Ovary (tissue), 9 donors: Measurements from ENCODE around the gene TEX36. TPM values are rescaled to one million over a fixed set of nuclear protein-coding genes. Genes with fewer than 3 reads are reported as not detected.

Source experiments
- DNase-seq, 5 donors: peaks; one replicate each; pipeline ENCODE4 v3.0.0-alpha.2; 2019 to 2020
- H3K27ac ChIP-seq, 2 donors: fragments of 200-600 bp; one replicate each; pipeline versions ENCODE4 v1.5.1 to v1.8.0; 2019 to 2022
- H3K27me3 ChIP-seq: fragments of 200-600 bp; one replicate; pipeline ENCODE4 v1.8.0; 2022
- H3K36me3 ChIP-seq: fragments of 200-600 bp; sonication (generic); one replicate; pipeline ENCODE4 v1.5.1; 2019
- H3K4me1 ChIP-seq: one replicate; pipeline ENCODE4 v1.8.1; 2013; ENCODE audit warnings: mild to moderate bottlenecking, moderate library complexity; ENCODE audit not compliant: insufficient read depth
- H3K4me3 ChIP-seq: fragments of 200-600 bp; sonication (generic); one replicate; pipeline ENCODE4 v1.5.1; 2017
- H3K9me3 ChIP-seq, 2 donors: fragments of 200-600 bp in 1 of 2; sonication (generic) in 1 of 2; one replicate each; pipeline versions ENCODE4 v1.5.1 to v1.8.1; 2013 to 2019; ENCODE audit warnings: mild to moderate bottlenecking in 1 of 2, moderate library complexity in 1 of 2
- CTCF ChIP-seq, 3 donors: fragments of 450-650 bp in 2 of 3; fragments of 200-600 bp in 1 of 3; IDR thresholded peaks; one replicate each; pipeline versions ENCODE4 v1.5.1 to v1.8.0; 2016 to 2022; ENCODE audit warnings: antibody characterized with exemption in 3 of 3, mild to moderate bottlenecking in 1 of 3
- EP300 ChIP-seq: sonication (generic); formaldehyde crosslinking; IDR thresholded peaks from one replicate; pipeline ENCODE4 v1.6.1; 2017; ENCODE audit warnings: antibody characterized with exemption
- POLR2A ChIP-seq: fragments of 450-650 bp; IDR thresholded peaks from one replicate; pipeline ENCODE4 v1.6.1; 2017; ENCODE audit warnings: antibody characterized with exemption, mild to moderate bottlenecking, moderate library complexity
- WGBS, 3 donors: extraction: QIAGEN DNeasy Blood & Tissue Kit in 1 of 3; methylation state at CpG; one replicate each; pipeline versions ENCODE4 v1.1.5 to v1.1.7; 2013 to 2017; 5-methylcytosine and 5-hydroxymethylcytosine counted together
- intact Hi-C, 4 donors: fragments of 100-400 bp; cut with DNase I; formaldehyde crosslinking; loops; one replicate each; pipeline versions ENCODE4 v1.11.0 to v1.15.1; 2022 to 2023
- polyA plus RNA-seq, 2 donors: library from polyadenylated mRNA; stranded (reverse); fragments of 200-250 nt in 1 of 2; fragments of 350-450 nt in 1 of 2; fragmentation: Illumina TruSeq in 1 of 2; extraction: RNeasy Lipid Tissue Mini Kit (QIAGEN cat#74804) in 1 of 2; gene quantifications; one replicate each; pipeline ENCODE4 v1.2.3, GENCODE V29; 2013 to 2014
- total RNA-seq, 7 donors: library from RNA; depleted of rRNA in 2 of 7; stranded (reverse); fragments of >200 nt in 2 of 7; fragmentation: NEBNext Ultra II Directional in 3 of 7; extraction: Animal tissue kit (Norgen Biotek cat#: 25700) in 3 of 7; gene quantifications; one replicate each; pipeline versions ENCODE4 v1.1.0 to v1.2.4, GENCODE V29; 2016 to 2023
- donor health status: DM: no; HTN: no; CAD: no; lungs with moderate emphysema.
- donor health status: DM: no; HTN: no; CAD: no.
- donor health status: Bipolar disorder and iron deficiency.
- donor health status: DM: yes; HTN: yes; CAD: no.
- donor health status: DM: no; HTN: no; CAD: no.
- donor health status: DM: yes; HTN: yes; CAD: no.

Gene TEX36
- total and polyA plus RNA-seq, 9 donors = not detected

DNA sequence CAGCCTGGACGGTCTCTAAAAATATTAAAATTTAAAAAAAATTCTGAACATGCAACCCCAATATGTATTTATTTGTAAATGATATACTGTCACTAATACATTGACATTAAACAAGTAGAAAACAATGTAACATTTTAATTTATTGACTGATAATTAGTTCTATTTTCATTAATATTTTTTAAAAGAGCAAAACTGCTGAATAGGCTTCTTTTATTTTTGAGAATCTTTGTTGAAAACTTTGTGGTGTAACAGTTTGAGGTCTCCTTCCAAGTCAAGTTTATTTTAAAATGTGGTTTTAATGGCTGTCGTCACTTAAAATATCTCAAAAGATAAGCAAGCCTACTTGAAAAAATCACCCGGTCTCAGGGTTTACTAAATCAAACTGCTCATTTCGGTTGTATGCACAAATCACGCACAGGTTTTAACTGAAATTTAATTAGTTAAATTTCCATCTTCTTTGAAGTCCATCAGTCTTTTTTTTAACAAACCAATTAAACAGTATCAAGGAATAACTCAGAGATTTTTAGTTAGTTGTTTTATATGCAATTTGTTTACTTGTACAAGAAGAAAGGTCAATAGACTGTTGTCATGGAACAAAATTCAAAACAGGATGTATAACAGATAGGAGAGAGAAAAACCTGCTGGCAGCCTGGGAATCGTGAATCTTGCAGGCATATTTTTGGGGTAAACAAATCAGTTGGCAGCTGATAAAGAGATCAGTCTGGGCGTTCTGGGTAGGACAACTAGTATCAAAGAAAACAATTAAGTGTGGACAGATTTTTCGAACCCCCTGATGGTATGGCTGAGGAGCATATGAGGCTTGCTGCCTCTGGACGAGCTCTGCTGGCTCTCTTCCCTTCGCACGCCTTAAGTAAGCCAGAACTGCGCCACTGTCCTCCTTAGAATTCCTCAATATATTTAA lies 26.9 kb upstream of the TEX36 start:
- DNase-seq = peak in 1 of 5 donors; percentile 14
- TF ChIP-seq CTCF (IDR thresholded peaks at IDR 0.05) = no peak
- no peak for TF ChIP-seq POLR2A
- no peak for TF ChIP-seq EP300
- H3K36me3 ChIP-seq = no peaks in the 10 kb centered on the region
- H3K4me3 ChIP-seq = peak overlapping the region; percentile 15
- no peaks in the 10 kb centered on the region for H3K27me3 ChIP-seq
- no peaks in the 10 kb centered on the region for H3K9me3 ChIP-seq
- WGBS, 3 donors = 15 to 21% (median 16%) methylated on average over 12 of the region's 12 CpGs
- intact Hi-C loops = no loop called here
- H3K4me1 ChIP-seq = peaks cover 2% of the 10 kb centered on the region
- H3K27ac ChIP-seq = peak overlapping the region in 1 of 2 donors; percentile 68

DNA sequence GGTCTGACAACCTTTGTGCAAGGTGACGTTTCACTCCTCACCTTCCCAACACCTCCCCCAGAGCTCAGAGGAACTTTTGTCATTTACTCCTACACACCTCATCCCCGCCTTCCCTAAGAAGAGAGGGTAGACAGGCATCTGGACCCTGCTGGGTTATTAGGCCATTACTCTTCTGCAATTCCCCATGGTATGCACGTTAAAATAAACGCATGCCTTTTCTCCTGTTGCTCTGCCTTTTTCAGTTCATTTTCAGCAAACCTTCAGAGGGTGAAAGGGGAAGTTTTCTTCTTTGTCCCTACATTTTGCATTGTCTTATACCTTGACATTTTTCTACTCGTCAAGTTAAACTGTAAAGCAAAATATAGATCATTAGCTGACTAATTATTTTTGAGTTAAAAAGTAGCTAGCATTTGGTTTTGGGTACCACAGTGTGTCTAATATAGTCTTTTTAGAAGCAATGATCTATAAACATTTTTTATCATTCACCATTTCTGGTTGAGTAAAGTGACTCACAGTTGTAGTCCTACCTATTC lies 26.1 kb upstream of the TEX36 start:
- Histone ChIP-seq H3K4me1 (peaks cover 2% of the 10 kb centered on the region), H3K9me3 (no peaks in the 10 kb centered on the region), H3K27ac (peak overlapping the region in 1 of 2 donors; percentile 68), H3K36me3 (no peaks in the 10 kb centered on the region), H3K27me3 (no peaks in the 10 kb centered on the region), H3K4me3 (no peak overlapping the region)
- no peak for DNase-seq
- WGBS, 3 donors = 62 to 69% (median 65%) methylated on average over 5 of the region's 5 CpGs
- intact Hi-C loops = no loop called here
- no peak for TF ChIP-seq POLR2A
- no peak for TF ChIP-seq CTCF (IDR thresholded peaks at IDR 0.05)
- no peak for TF ChIP-seq EP300

DNA sequence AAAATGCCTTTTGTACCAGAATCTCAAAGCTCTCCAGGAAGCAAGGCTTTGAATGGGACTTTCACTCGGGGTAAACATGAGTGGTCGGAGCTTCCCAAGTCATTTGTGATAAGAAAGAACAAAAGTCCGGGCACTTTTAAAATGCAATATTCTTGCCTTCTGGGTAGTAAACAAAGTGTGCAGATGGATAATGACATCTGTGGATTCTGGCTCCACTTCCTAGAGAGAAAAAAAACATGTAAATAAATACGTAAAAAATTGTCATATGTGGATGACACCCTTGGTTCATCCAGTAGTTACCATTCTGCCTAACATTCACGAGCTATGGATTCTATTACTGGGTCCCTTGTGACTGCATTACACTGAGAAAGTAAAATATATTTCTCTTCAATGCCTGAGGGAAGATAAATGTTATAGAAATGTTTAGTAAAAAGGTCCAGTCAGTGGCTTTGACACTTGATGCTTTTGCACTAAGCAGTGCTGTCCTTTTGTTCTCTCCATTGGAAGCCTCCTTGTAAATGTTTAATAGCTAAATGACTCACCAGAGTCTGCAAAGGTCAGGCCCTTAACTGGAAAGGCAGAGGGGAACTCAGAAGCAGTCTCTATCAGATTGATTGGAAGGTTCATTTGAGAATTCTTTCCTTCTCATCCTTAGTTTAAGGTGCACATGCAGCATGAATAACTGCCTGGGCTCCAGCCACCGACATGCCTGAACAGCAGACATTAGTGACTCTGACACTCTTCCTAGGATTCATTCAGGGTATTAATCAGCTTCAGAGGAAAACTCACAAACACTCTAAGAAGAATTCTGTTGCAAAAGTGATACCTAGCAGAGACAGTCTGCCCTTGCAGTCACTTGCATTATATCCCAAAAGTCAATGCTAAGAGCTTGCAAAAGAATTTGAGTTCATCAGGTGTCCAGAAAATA lies 24.8 kb upstream of the TEX36 start:
- DNase-seq = no peak
- no peaks in the 10 kb centered on the region for H3K36me3 ChIP-seq
- no peaks in the 10 kb centered on the region for H3K27me3 ChIP-seq
- H3K4me3 ChIP-seq = no peak overlapping the region
- H3K9me3 ChIP-seq = no peaks in the 10 kb centered on the region
- TF ChIP-seq CTCF (IDR thresholded peaks at IDR 0.05) (no peak), POLR2A (no peak), EP300 (no peak)
- intact Hi-C loops = no loop called here
- 43 to 66% (median 60%) methylated on average over 6 of the region's 6 CpGs for WGBS, 3 donors
- no peak overlapping the region for H3K27ac ChIP-seq
- peaks cover 4% of the 10 kb centered on the region for H3K4me1 ChIP-seq

GRCh38 chr10:125700355-125700911 lies 17.5 kb upstream of the TEX36 start:
- no peaks in the 10 kb centered on the region for H3K9me3 ChIP-seq
- H3K4me3 ChIP-seq = no peak overlapping the region
- peaks cover 6% of the 10 kb centered on the region for H3K4me1 ChIP-seq
- intact Hi-C loops = no loop called here
- WGBS, 3 donors = 15 to 23% (median 18%) methylated on average over 3 of the region's 3 CpGs
- no peaks in the 10 kb centered on the region for H3K27me3 ChIP-seq
- TF ChIP-seq EP300 = no peak
- no peak for TF ChIP-seq CTCF (IDR thresholded peaks at IDR 0.05)
- TF ChIP-seq POLR2A = no peak
- H3K36me3 ChIP-seq = no peaks in the 10 kb centered on the region
- DNase-seq = no peak
- no peak overlapping the region for H3K27ac ChIP-seq
